ENCODE measurements around the gene ABT1.

GRCh38 chr6:26555505-26556262 is 41.1 kb upstream of the ABT1 start:
- TF ChIP-seq POLR2AphosphoS5 (IDR thresholded peaks at IDR 0.05): no peak
- TF ChIP-seq, protein P1, sequence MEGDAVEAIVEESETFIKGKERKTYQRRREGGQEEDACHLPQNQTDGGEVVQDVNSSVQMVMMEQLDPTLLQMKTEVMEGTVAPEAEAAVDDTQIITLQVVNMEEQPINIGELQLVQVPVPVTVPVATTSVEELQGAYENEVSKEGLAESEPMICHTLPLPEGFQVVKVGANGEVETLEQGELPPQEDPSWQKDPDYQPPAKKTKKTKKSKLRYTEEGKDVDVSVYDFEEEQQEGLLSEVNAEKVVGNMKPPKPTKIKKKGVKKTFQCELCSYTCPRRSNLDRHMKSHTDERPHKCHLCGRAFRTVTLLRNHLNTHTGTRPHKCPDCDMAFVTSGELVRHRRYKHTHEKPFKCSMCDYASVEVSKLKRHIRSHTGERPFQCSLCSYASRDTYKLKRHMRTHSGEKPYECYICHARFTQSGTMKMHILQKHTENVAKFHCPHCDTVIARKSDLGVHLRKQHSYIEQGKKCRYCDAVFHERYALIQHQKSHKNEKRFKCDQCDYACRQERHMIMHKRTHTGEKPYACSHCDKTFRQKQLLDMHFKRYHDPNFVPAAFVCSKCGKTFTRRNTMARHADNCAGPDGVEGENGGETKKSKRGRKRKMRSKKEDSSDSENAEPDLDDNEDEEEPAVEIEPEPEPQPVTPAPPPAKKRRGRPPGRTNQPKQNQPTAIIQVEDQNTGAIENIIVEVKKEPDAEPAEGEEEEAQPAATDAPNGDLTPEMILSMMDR (IDR thresholded peaks at IDR 0.05): no peak
- no peak for TF ChIP-seq POLR2A (IDR thresholded peaks at IDR 0.05; ENCODE audit: low read depth)
